ENCODE results near the gene UNG.

DNA sequence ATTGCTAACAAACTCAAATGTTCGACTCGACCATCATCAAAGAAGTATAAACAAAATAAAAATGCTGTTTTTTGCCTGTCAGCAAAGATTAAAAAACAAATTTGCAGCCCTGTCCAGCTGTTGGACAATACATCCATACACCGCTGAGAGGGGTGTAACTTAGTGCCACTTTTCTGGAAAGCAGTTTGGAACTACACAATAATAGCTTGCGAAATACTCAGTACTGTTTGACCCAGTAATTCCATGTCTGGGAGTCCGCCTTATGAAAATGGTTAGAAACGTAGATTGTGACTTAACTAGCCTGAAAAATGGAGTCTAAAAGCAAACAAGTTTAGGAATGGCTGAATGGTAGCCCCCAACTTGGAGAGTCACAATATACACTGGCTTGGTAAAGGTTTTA, 38.6 kb upstream of the UNG start:
- no peak for TF ChIP-seq POLR2AphosphoS5 (IDR thresholded peaks at IDR 0.05; ENCODE audit: insufficient read depth in 1 of 2, low read depth in 1 of 2)
- TF ChIP-seq, protein P1, sequence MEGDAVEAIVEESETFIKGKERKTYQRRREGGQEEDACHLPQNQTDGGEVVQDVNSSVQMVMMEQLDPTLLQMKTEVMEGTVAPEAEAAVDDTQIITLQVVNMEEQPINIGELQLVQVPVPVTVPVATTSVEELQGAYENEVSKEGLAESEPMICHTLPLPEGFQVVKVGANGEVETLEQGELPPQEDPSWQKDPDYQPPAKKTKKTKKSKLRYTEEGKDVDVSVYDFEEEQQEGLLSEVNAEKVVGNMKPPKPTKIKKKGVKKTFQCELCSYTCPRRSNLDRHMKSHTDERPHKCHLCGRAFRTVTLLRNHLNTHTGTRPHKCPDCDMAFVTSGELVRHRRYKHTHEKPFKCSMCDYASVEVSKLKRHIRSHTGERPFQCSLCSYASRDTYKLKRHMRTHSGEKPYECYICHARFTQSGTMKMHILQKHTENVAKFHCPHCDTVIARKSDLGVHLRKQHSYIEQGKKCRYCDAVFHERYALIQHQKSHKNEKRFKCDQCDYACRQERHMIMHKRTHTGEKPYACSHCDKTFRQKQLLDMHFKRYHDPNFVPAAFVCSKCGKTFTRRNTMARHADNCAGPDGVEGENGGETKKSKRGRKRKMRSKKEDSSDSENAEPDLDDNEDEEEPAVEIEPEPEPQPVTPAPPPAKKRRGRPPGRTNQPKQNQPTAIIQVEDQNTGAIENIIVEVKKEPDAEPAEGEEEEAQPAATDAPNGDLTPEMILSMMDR (IDR thresholded peaks at IDR 0.05): no peak
